Loucy (cell line): Measurements from ENCODE around the gene GOLM1.

Source experiments
- CTCF ChIP-seq: fragments of 200-600 bp; sonication (generic); conservative IDR thresholded peaks from 2 replicates; pipeline ENCODE4 v1.5.1; 2014; ENCODE audit warnings: mild to moderate bottlenecking, antibody characterized with exemption, low read length
- EZH2phosphoT487 ChIP-seq: fragments of 200-600 bp; IDR thresholded peaks from 2 replicates; pipeline ENCODE4 v1.6.1; 2018; ENCODE audit warnings: antibody characterized with exemption, mild to moderate bottlenecking, moderate library complexity, borderline replicate concordance

- TF ChIP-seq EZH2phosphoT487 (no peak), CTCF (no peak)
These were observed 105.2 kb downstream of the GOLM1 start for GRCh38 chr9:85994191-85994590.
